Astrocyte (in vitro differentiated cells and primary cell): ENCODE results near the gene SHE. TPM values are rescaled to one million over a fixed set of nuclear protein-coding genes. Genes with fewer than 3 reads are reported as not detected.

Experiments
- DNase-seq: peaks from one replicate; pipeline ENCODE4 v3.0.0-alpha.2; 2010; ENCODE audit warnings: low read depth
- FAIRE-seq: peaks from 2 replicates; lab custom pipeline; 2011; peaks lifted over from hg19 to GRCh38; lab: Jason Lieb, UNC
- H2AFZ ChIP-seq: 2 replicates; pipeline ENCODE4 v1.6.0; 2012; ENCODE audit warnings: low read depth, low read length, inconsistent platforms
- H3K27ac ChIP-seq: 2 replicates; pipeline ENCODE4 v1.5.1; 2011; ENCODE audit warnings: low read depth, low read length, inconsistent platforms
- H3K27me3 ChIP-seq: 2 replicates; pipeline ENCODE4 v1.6.0; 2011; ENCODE audit warnings: low read length, inconsistent platforms; ENCODE audit not compliant: insufficient read depth
- H3K36me3 ChIP-seq: 2 replicates; pipeline ENCODE4 v1.5.1; 2011; ENCODE audit warnings: low read length, inconsistent platforms; ENCODE audit not compliant: insufficient read depth
- H3K4me1 ChIP-seq: 2 replicates; pipeline ENCODE4 v1.5.1; 2011; ENCODE audit warnings: low read length, inconsistent platforms; ENCODE audit not compliant: insufficient read depth
- H3K4me2 ChIP-seq: 2 replicates; pipeline ENCODE4 v1.6.0; 2012; ENCODE audit warnings: low read length, inconsistent platforms
- H3K4me3 ChIP-seq: 2 replicates; pipeline ENCODE4 v1.5.1; 2011; ENCODE audit warnings: low read depth, mild to moderate bottlenecking, low read length, inconsistent platforms; ENCODE audit not compliant: insufficient read depth
- H3K79me2 ChIP-seq: 2 replicates; pipeline ENCODE4 v1.6.0; 2012; ENCODE audit warnings: mild to moderate bottlenecking, low read length, inconsistent platforms; ENCODE audit not compliant: insufficient read depth
- H3K9ac ChIP-seq: 2 replicates; pipeline ENCODE4 v1.6.0; 2012; ENCODE audit warnings: mild to moderate bottlenecking, low read length, inconsistent platforms
- H3K9me3 ChIP-seq: 2 replicates; pipeline ENCODE4 v1.5.1; 2012; ENCODE audit warnings: low read depth, mild to moderate bottlenecking, low read length, inconsistent platforms; ENCODE audit not compliant: insufficient read depth
- H4K20me1 ChIP-seq: 2 replicates; pipeline ENCODE4 v1.6.0; 2012; ENCODE audit warnings: low read length, inconsistent platforms; ENCODE audit not compliant: insufficient read depth
- H3K27ac Mint-ChIP-seq: one replicate; pipeline ENCODE4 v1.8.0; 2021; ENCODE audit warnings: mild to moderate bottlenecking, mixed read lengths; ENCODE audit not compliant: unreplicated experiment
- H3K27me3 Mint-ChIP-seq: one replicate; pipeline ENCODE4 v1.8.0; 2021; ENCODE audit warnings: low read depth, mixed read lengths; ENCODE audit not compliant: unreplicated experiment
- H3K36me3 Mint-ChIP-seq: one replicate; pipeline ENCODE4 v1.8.0; 2021; ENCODE audit warnings: low read depth, mixed read lengths; ENCODE audit not compliant: unreplicated experiment
- H3K4me1 Mint-ChIP-seq: one replicate; pipeline ENCODE4 v1.8.0; 2021; ENCODE audit warnings: low read depth, mixed read lengths; ENCODE audit not compliant: unreplicated experiment
- H3K4me3 Mint-ChIP-seq: one replicate; pipeline ENCODE4 v1.8.0; 2021; ENCODE audit warnings: mild to moderate bottlenecking, moderate library complexity, mixed read lengths; ENCODE audit not compliant: unreplicated experiment
- H3K9me3 Mint-ChIP-seq: one replicate; pipeline ENCODE4 v1.8.0; 2021; ENCODE audit warnings: mild to moderate bottlenecking, mixed read lengths; ENCODE audit not compliant: unreplicated experiment
- EZH2 ChIP-seq: IDR thresholded peaks from 2 replicates; pipeline ENCODE4 v1.6.1; 2012; ENCODE audit warnings: mild to moderate bottlenecking, low read length, inconsistent platforms; ENCODE audit not compliant: insufficient read depth
- total RNA-seq: library from RNA; stranded (reverse); gene quantifications from 2 replicates; pipeline ENCODE4 v1.2.1, GENCODE V29; 2021
- TF ChIP-seq, protein P1 (sequence below): IDR thresholded peaks from 2 replicates; pipeline ENCODE4 v1.5.1; 2011; ENCODE audit warnings: low read depth, mild to moderate bottlenecking, inconsistent platforms, low read length, moderate library complexity; ENCODE audit not compliant: insufficient read depth

Gene SHE
- total RNA-seq, 1 donor from 2014 or later: not detected

DNA sequence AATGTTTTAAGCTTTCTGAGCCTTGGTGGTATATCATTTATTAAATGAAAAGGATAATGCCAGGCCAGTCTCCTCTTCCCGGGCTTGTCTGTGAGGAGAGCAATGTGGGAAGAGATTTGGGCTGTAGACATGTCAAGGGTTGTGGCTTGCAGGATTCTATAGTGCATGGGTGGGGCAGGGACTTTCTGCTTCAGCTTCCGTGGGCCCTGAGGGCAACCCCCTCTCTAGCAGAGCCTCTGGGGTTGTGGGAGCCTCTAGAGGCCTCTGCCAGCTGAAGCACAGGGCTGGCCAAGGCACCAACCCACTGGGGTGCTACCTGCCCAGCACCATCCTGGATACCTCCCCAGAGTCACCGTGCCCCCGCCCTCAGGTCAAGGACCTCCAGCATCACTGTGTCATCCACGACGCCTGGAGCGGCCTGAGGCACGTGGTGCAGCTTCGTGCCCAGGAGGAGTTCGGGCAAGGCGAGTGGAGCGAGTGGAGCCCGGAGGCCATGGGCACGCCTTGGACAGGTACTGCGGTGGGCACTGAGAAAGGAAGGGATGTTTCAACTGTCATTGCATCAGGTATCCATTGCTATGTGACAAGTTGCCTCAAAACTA is 66.5 kb downstream of the SHE start:
- TF ChIP-seq, protein P1, sequence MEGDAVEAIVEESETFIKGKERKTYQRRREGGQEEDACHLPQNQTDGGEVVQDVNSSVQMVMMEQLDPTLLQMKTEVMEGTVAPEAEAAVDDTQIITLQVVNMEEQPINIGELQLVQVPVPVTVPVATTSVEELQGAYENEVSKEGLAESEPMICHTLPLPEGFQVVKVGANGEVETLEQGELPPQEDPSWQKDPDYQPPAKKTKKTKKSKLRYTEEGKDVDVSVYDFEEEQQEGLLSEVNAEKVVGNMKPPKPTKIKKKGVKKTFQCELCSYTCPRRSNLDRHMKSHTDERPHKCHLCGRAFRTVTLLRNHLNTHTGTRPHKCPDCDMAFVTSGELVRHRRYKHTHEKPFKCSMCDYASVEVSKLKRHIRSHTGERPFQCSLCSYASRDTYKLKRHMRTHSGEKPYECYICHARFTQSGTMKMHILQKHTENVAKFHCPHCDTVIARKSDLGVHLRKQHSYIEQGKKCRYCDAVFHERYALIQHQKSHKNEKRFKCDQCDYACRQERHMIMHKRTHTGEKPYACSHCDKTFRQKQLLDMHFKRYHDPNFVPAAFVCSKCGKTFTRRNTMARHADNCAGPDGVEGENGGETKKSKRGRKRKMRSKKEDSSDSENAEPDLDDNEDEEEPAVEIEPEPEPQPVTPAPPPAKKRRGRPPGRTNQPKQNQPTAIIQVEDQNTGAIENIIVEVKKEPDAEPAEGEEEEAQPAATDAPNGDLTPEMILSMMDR: no peak
- TF ChIP-seq EZH2: no peak
- Histone ChIP-seq H3K4me3 (no peak overlapping the region), H3K9ac (no peak overlapping the region), H4K20me1 (no peaks in the 10 kb centered on the region), H3K4me2 (no peak overlapping the region), H3K79me2 (no peaks in the 10 kb centered on the region), H3K4me1 (peaks cover 23% of the 10 kb centered on the region), H3K27ac (no peak overlapping the region), H3K27me3 (peaks cover 10% of the 10 kb centered on the region), H2AFZ (no peak overlapping the region), H3K36me3 (no peaks in the 10 kb centered on the region), H3K9me3 (no peaks in the 10 kb centered on the region)
- H3K4me3 Mint-ChIP-seq: no peak overlapping the region
- H3K36me3 Mint-ChIP-seq: peaks cover 3% of the 10 kb centered on the region
- no peak overlapping the region for H3K27ac Mint-ChIP-seq
- H3K4me1 Mint-ChIP-seq: peaks cover 12% of the 10 kb centered on the region
- no peaks in the 10 kb centered on the region for H3K9me3 Mint-ChIP-seq
- DNase-seq: no peak
- FAIRE-seq: no peak
- peaks cover 3% of the 10 kb centered on the region for H3K27me3 Mint-ChIP-seq

DNA sequence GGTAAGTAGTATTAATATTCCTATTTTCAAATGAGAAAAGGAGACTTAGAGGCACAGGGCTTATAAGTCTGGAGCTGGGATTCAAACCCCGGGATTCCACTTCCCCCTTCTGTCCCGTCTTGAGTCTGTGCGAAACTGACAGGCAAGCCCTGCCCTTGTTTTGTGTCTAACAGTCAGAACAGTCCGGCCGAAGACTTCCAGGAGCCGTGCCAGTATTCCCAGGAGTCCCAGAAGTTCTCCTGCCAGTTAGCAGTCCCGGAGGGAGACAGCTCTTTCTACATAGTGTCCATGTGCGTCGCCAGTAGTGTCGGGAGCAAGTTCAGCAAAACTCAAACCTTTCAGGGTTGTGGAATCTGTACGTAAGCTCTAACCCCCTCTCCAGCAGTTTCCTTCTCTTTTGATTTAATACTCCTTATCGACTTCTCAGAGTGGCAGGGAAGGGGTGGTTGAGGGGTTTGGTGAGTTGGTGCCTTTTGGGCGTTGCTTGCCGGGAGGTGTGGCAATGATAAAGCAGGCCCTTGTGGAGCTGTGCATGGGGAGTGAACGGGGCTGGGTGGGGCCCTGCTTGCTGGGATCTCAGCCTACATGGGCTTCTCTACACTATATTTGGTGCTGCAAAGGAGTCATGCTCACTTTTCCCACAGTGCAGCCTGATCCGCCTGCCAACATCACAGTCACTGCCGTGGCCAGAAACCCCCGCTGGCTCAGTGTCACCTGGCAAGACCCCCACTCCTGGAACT is 67.7 kb downstream of the SHE start:
- Mint-ChIP-seq H3K36me3 (peaks cover 3% of the 10 kb centered on the region), H3K27ac (no peak overlapping the region), H3K27me3 (peaks cover 3% of the 10 kb centered on the region), H3K4me1 (peaks cover 12% of the 10 kb centered on the region), H3K4me3 (no peak overlapping the region), H3K9me3 (no peaks in the 10 kb centered on the region)
- Histone ChIP-seq H2AFZ (no peak overlapping the region), H3K36me3 (no peaks in the 10 kb centered on the region), H3K9me3 (no peaks in the 10 kb centered on the region), H3K27ac (no peak overlapping the region), H3K9ac (no peak overlapping the region), H3K4me2 (peak overlapping the region; percentile 30), H3K4me3 (no peak overlapping the region), H3K79me2 (no peaks in the 10 kb centered on the region), H4K20me1 (no peaks in the 10 kb centered on the region), H3K27me3 (peaks cover 13% of the 10 kb centered on the region), H3K4me1 (peaks cover 26% of the 10 kb centered on the region)
- TF ChIP-seq, protein P1: no peak
- TF ChIP-seq EZH2: no peak
- DNase-seq: peak; percentile 16
- FAIRE-seq: no peak
